HT1080 (cell line): ENCODE measurements around the gene ZRANB2. TPM values are rescaled to one million over a fixed set of nuclear protein-coding genes. Genes with fewer than 3 reads are reported as not detected.
A peak's percentile ranks its signal among the peaks of the same experiment; 100 is the strongest.

Experiments used
- DNase-seq: peaks from one replicate; pipeline ENCODE4 v3.0.0-alpha.2; 2015; ENCODE audit warnings: low read depth
- polyA plus RNA-seq, 2 experiments: library from polyadenylated mRNA; depleted of rRNA; stranded (reverse); fragments of >200 nt; gene quantifications; 2 replicates each; pipeline ENCODE4 v1.2.3, GENCODE V29; 2015
- total RNA-seq: library from RNA; depleted of rRNA; stranded (reverse); fragments of >200 nt; shearing (Covaris generic); gene quantifications from 2 replicates; pipeline ENCODE4 v1.2.3, GENCODE V29; 2014; rRNA removed

Gene ZRANB2
- total RNA-seq: 27.9 and 34.2 TPM in 2 replicates
- polyA plus RNA-seq (2015; cell fraction: cytosol; rRNA removed): 69.7 and 78.0 TPM in 2 replicates
- 482 and 488 TPM in 2 replicates for polyA plus RNA-seq (2015; cell fraction: nucleus; rRNA removed)

GRCh38 chr1:71080739-71081696 is at the start of gene ZRANB2:
ZRANB2 (minus strand) TSS chr1:71081035; CDS start chr1:71080995, 40 bp downstream.
- peak; percentile 92 for DNase-seq

- no peak for DNase-seq
These were observed 47.2 kb upstream of the ZRANB2 start for GRCh38 chr1:71128060-71128459.

- no peak for DNase-seq
These were observed 37.3 kb upstream of the ZRANB2 start for GRCh38 chr1:71118086-71118485.

- no peak for DNase-seq
These were observed 35.9 kb upstream of the ZRANB2 start for GRCh38 chr1:71116729-71117128.

GRCh38 chr1:71106658-71107322 is 26.0 kb upstream of the ZRANB2 start:
- DNase-seq: peak; percentile 22

GRCh38 chr1:71104417-71104816 is 23.6 kb upstream of the ZRANB2 start:
- DNase-seq: no peak

GRCh38 chr1:71101839-71102376 is 21.1 kb upstream of the ZRANB2 start:
- DNase-seq: no peak

GRCh38 chr1:71097428-71097827 is 16.6 kb upstream of the ZRANB2 start:
- no peak for DNase-seq

- no peak for DNase-seq
These were observed 14.1 kb upstream of the ZRANB2 start for GRCh38 chr1:71094913-71095312.

GRCh38 chr1:71093938-71094337 is 13.1 kb upstream of the ZRANB2 start:
- DNase-seq: no peak

GRCh38 chr1:71089536-71090270 is 8.9 kb upstream of the ZRANB2 start:
- peak; percentile 32 for DNase-seq

GRCh38 chr1:71088645-71089287 is 7.9 kb upstream of the ZRANB2 start:
- no peak for DNase-seq

- DNase-seq: no peak
These were observed 6.9 kb upstream of the ZRANB2 start for GRCh38 chr1:71087713-71088112.

- DNase-seq: no peak
These were observed 6.2 kb upstream of the ZRANB2 start for GRCh38 chr1:71087060-71087459.

GRCh38 chr1:71086331-71086730 is 5.5 kb upstream of the ZRANB2 start:
- peak; percentile 54 for DNase-seq

GRCh38 chr1:71083271-71083670 is 2.4 kb upstream of the ZRANB2 start:
- no peak for DNase-seq

- no peak for DNase-seq
These were observed 854 bp upstream of the ZRANB2 start for GRCh38 chr1:71081697-71082080.

GRCh38 chr1:71080230-71080738 is 551 bp downstream of the ZRANB2 start:
- no peak for DNase-seq

GRCh38 chr1:71074681-71075080 is 6.2 kb downstream of the ZRANB2 start:
- no peak for DNase-seq

GRCh38 chr1:71072273-71072672 is 8.6 kb downstream of the ZRANB2 start:
- no peak for DNase-seq

- no peak for DNase-seq
These were observed 9.1 kb downstream of the ZRANB2 start for GRCh38 chr1:71071720-71072119.
